8988T (cell line): Measurements from ENCODE around the gene SLC10A7.

Experiments used
- DNase-seq: peaks from one replicate; pipeline ENCODE4 v3.0.0; 2011

The SLC10A7 gene

DNA sequence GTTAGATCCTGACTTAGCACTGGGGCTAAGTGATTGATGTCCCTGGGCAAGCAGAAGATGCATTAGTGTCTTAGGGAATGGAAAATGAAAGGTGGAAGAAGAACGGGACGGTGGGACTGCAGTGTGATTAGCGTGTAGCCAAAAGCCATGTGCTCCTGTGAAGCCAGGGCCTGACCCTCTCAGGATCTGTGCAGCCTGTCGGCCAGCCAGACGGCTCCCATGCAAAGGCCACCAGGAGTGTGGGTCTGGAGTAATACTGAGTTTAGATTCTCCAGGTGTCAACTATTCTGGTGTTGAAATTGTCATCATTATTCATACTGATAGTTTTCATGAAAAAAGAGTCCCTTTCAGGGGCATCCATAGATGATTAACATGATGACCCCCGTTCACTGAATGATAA is 275.4 kb downstream of the SLC10A7 start:
- no peak for DNase-seq

DNA sequence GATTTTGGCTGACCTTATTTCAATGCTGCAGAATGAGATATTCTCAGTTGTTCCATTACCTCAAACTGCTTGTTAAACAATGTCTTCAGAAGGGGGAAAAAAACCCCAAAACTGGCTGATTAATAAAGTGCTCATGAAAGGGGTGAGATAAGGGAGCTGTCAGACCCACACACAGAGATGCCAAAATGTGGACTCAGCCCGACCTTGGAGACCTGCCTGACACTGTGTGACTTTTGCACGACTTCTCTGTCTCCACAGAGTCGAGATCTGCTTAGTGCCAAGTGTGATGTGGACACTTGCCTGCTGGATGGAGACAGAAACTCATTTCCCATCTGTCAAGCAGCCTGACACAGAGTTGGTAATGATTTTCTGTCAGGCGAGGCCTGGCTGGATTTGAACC is 275.9 kb downstream of the SLC10A7 start:
- DNase-seq, result no peak

DNA sequence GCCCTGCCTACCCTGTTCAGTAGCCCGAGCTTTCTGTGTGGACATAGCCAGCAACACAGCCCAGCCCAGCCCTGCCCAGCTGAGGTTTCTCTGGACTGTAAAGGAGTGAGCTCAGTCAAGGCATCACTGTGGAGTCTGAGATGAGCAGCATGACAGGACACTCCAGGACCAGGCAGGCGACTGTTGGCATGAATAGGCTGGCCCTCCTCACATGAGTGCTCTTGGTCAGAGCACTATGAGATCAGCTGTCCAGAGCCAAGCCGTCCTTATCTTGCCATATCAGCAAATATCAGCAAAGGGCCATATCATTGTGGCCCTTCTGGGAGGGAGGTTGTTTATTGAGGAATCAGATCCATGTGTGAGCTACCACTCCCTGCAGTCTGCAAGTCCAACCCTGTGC is 276.5 kb downstream of the SLC10A7 start:
- no peak for DNase-seq

DNA sequence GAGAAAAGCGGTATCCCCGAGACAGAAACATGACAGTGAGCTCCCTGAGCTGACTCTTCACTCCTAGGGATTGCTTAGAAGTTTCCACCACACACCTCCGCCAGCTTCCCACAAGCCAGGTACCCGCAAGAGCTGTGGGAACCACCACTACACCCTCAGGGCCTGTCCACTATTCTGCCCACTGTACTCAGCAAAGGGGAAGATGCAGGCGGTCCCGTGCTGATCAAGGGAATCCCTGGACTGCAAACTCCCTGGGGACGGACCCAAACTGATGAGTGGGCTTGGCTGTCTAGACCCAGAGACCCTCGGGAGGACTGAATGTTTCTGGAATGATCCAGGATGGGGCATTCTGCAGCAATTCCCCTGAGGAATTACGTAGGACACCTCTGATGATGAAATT is 277.2 kb downstream of the SLC10A7 start:
- DNase-seq, result no peak

DNA sequence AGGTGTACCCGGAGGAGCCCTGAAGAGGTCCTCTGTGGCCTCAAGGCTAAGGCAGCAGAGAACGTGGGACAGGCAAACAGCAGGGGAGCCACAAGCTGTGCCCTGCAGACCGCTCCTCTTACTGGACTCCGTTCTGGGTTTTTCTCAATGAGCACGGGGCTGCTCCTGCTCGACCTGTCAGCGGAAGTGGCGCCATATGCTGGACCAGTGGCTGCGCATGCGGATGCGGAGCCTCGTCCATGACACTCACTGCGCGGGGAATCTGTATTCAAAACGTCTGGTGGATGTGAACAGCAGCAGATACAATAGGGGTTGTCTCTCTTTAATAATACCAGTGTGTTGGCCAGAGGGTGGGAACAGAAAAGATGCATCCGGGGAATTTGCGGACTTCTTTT is 277.9 kb downstream of the SLC10A7 start:
- no peak for DNase-seq

DNA sequence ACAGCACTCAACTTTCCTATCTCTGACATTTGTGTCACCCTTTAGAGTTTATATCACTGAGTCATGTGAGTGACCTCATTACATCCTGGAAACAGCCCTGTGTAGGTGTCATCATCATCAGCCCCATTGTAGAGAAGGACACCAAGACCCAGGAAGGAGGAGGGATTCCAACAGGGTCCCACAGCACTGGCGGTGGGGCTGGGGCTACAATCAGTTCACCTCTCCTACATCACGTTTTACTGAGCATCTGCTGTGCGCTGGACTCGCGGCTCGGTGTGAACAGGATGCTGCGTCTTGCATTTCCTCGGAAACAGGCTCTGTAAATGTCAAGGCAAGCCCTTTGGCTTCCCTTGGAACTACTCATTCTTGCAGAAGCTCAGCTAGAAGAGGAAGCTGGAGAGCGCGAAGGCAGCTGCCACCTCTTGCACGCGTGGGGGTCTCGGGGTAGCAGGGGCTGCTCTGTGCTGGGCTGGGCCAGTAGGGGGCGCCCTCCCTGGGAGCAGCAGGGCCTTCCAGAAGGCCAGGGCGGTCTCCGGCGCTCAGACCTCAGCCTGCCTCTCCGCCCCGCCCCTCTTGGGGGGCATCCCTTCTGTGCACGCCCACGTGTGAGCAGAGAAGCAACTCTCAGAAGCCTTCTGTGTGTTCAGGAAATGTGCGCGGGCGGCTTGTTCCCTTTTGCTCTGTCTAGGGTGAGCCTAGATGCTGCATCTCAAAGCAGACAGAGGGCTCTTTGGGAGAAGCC is 278.4 kb downstream of the SLC10A7 start:
- DNase-seq, result no peak

DNA sequence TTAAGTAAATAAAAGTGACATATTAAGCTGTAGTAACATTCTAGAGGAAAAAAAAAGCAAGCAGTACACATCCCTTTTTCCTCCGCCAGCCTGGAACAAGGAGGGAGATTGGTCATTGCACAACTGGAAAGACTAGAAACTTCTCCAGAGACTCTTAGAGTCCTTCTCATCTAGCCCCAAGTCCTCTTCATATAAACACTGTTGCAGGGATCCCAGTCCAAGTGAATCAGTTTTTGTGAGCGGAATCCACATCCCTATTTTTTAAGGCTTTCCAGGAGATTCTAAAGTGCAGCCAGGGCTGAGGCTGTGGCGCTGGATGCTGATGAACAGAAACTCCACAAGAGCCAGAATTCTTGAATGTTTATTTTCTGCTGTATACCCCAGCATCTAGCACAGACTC is 283.6 kb downstream of the SLC10A7 start:
- no peak for DNase-seq

DNA sequence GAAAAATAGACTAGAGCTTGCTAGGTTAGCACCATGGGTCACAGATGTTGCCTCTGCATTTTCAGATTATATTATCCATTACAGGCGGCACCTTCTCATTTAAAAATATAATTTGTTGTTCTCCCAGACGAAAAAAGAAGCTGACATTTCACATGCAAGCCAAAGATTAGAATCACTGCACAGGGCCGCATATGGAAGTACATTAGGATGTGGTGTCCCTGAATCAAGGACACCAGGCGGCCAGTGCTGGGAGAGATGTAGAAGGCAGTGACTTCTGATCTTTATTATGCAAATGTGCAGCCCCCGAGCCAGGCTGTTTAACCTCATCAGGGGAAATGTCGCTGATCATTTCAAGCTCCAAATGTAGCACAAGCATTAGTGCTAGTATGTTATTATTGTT is 284.6 kb downstream of the SLC10A7 start:
- no peak for DNase-seq

DNA sequence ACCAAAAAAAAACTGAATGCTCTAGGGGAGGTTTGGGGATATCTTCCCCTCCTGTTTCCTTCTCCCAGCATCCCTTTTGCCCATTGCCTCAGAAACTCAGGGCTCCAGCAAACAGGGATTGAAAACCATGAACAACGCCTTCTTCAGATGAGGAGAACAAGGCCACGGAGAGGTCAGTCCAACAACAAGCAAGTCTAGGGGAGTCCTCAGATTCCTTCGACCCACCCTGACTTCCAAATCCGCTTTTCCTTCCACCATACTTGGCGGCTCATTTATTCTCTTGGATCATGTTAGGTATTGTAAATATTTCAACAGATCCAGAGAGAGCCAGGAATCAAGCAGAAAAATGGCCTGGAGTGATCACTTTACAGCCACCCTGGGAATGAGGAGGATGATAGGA is 285.5 kb downstream of the SLC10A7 start:
- DNase-seq, result no peak

DNA sequence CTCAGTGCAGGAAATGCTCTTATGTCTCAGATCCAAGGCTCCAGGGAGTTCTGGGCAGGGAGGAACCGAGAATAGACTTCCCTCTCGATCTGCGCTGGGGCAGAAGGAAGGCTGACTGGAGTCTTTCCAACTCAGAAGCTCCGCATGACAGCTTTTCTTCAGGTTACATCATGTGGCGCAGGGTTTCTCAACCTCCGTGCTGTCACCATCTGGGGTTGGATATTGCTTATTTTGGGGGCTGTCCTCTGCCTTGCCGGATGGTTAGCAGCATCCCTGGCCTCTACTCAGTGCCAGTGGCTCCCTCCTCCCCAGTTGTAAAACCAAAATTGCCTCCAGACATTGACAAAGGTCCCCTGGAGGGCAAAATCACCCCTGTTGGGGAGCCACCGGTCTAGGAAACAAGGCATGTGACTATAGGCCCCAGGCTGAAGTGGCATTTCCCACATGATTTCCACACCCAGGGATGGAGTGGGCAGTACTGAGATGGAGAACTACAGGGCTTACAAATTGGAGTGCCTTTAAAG is 286.0 kb downstream of the SLC10A7 start:
- DNase-seq, result no peak

DNA sequence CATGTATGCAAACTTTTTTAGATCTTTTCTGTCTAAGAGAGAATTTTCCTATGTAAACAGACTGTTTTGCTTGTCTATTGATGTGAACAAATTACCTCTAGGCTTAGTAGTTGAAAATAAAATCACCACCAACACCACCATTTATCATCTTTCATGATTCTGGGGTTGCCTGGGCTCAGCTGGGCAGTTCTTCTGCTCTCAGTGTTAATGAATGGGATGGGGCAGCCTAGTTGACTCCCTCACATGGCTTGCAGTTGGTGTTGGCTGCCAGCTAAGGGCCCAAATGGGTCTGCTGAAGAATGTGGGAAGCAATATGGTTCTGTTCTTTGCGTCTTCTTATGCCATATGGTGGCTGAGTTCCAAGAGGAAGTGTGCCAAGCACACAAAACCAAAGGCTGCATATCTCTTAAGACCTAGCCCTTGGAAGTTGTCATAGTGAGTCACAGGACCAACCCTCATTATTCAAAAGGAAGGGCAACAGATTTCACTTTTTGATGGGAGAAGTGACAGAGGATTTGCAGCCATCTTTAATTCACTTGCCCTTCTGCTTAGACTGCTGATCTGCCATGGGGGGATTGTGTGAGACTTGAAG is 289.5 kb downstream of the SLC10A7 start:
- DNase-seq, result no peak

DNA sequence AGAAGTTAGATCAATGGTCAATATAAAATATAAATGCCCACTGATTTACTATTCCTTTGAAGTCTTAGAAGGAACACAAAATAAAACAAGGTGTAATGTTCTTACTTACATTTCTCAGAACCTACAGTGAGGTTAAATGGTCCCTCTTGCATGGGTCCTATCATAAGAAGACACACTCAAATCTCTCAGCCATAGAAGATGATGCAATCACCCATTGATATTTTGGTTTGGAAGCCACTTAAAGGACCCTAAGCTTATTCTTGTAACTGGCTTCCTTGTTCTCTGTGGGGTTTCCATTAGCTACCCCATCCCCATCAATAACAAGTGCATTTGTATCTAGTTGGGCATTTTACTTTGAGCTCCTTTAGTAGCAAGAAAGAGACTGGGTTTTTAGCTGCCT is 292.3 kb downstream of the SLC10A7 start:
- DNase-seq, result no peak

DNA sequence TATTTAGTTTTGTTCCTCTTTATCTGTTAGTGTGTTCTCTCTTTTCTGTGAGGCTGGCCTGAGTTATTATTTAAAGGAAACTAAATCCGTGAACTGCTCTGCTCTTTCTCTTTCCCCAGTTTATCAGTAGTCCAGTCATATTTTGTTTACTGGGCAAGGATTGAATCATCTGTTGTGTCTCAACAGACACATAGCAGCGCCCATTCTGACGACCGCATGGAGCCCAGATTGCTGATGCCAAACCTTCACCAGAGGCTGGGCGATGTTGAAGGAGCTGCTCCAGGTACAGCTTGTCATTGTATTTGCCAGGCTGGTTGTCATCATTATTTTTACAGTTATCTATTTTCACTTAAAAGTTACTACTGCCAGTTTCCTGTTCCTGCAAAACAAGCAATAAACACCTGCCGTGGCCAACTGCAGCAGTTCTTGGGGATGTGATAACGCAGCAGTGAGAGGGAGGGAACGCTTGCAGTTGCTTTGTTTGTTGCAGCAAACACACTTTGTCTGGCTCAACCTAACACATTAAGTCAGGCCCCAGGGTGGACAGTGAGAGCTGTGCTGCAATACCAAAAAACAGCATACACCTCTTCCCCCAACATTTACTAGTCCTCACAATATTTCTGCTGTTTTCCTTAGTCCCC is 297.3 kb downstream of the SLC10A7 start:
- no peak for DNase-seq

DNA sequence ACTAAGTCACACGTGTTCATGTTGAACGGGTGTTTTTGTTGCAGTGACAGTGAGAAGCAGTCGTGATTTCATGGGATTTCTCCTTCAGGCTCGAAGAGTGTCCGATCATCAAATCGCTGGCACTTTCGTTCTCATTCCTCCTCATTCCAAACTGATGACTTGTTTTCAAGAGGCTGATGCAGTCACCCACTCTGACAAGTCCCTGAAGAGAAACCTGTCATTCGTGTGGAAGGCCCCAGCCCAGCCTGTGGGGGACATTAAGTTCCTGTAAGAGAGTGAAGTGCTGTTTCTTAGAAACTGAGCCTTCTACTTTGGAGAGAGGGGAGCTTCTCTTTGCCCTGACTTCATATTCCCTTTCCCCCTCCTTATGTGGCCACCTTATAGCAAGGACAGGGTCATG is 299.4 kb downstream of the SLC10A7 start:
- DNase-seq, result peak; percentile 44

DNA sequence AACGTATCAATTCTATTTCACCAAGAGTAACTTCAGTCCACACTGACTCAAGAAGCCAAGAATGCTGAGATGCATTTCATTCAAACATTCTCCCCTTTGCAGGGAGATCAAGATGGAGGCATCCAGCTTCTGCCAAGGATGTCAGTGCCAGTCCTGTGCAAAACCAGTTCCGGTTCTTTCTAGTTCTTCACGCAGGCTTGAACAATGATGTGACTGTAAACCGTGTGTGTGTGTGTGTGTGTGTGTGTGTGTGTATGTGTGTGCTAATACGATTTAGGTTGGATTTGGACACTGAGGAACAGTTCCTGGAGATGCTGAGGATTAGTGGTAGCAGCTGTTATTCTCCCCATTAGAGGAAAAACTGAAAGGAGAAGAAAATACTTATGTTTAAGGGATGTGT is 307.5 kb downstream of the SLC10A7 start, which contains the start of gene REELD1:
TSS of gene REELD1 (plus strand) at position 301 of the 400 bp plus-strand sequence. CDS start 2,415 bp downstream, outside the sequence.
- no peak for DNase-seq

DNA sequence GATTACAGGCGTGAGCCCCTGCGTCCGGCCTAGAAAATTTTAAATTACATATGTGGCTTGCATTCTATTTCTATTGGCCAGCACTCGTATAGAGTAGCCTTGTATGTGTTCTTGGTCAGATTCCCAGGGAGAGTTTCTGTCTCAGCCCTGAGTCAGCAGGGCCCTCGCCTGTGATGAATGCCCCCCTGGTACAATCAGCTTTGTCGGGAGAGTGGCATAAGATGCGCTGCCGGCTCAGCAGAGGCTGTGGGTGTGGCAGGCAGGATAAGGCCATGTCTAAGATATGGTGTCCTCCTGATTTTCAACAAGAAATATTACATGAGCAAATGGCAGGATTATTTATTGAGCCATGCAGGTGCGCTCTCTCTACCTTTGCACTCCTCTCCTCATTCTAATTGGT is 309.0 kb downstream of the SLC10A7 start:
- DNase-seq, result no peak

DNA sequence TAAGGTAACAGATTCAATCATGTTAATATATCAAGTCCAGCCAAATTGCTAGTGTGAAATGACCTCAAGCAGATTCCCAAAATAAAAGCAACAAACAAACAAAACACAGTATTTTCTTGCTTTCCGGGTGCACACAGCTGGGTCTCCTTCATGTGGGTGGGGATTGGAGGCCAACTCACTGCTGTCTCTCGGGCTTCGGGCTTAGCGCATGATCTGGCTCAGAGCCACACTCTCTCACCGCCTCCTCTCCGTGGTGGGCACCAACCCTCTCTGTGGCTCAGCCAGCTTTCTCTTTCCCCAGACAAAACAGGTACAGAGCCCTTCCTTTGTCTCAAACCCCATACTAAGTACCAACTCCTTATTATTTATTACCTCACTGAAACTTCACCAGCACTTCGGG is 310.3 kb downstream of the SLC10A7 start:
- DNase-seq, result no peak

DNA sequence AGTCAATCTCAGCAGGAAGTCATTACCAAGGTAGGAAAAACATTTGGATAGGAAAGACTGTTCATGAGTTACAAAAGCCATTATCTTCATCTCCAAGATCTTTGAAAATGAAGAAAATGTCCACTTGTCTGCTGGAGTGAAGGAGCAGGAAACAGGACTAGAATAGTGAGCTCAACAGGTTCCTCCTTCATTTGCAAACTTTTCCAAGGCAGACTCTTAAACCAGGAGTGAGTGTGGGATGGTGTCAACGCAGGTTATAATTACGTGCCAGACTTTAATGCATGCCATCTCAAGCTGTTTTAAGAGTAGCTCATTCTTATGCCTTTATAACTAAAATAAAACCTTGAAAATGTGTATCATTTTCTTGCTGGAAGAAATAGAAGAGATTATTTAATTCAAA is 310.9 kb downstream of the SLC10A7 start:
- no peak for DNase-seq

DNA sequence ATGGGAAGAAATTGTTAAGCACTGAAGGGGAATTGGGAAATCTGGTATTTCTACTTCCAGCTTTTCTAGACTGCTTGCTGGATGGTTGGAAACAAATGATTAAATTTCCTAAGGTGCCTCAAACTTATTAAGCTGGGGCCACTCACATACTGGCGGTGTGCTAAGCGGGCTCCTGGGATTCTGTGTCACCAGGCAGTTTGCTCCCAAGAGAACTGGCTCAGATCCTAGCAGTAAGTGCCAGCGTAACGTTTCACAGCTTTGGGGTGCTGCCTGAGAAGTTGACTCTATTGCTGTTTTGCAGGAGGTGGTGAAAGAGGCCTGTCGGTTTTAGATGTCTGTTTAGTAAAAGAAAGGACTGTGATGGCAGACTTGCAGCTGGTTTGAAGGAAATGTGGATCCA is 314.3 kb downstream of the SLC10A7 start:
- DNase-seq, result no peak
